Measurements from ENCODE around the gene FFAR1.

The FFAR1 gene

DNA sequence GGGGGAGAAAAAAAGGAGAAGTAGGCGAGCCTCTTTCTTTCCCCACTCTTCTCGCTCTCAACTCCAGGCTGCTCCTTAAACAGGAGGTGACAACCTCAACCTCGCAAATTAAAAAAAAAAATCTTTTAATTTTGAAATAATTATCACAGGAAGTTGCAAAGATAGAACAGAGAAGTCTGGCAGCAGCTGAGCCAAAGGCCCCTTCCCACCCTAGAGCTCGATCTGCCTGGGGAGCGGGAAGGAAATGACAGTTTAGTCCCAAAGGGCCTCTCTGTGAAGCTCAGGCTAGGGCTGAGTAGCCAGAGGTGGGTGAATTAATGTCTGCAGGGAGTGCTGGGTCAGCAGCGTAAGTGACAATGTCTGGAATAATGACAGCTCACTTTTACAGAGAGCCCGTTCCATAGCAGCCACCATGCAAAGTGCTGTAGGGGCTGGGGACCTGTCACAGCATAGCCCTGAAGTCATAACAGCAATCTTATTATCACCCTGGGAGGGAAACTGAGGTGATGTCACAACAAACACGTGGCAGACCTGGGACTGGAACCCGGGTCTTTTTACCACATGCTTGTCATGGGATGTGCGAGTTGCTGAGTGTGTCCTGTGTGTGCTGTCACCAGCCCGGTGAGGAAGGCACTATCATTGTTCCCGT, 27.5 kb upstream of the FFAR1 start:
- no peak overlapping the region for H3K4me3 ChIP-seq (ENCODE audit: low read depth, low read length)
- POLR2A ChIA-PET = no interaction called here
- TF ChIP-seq, protein P1, sequence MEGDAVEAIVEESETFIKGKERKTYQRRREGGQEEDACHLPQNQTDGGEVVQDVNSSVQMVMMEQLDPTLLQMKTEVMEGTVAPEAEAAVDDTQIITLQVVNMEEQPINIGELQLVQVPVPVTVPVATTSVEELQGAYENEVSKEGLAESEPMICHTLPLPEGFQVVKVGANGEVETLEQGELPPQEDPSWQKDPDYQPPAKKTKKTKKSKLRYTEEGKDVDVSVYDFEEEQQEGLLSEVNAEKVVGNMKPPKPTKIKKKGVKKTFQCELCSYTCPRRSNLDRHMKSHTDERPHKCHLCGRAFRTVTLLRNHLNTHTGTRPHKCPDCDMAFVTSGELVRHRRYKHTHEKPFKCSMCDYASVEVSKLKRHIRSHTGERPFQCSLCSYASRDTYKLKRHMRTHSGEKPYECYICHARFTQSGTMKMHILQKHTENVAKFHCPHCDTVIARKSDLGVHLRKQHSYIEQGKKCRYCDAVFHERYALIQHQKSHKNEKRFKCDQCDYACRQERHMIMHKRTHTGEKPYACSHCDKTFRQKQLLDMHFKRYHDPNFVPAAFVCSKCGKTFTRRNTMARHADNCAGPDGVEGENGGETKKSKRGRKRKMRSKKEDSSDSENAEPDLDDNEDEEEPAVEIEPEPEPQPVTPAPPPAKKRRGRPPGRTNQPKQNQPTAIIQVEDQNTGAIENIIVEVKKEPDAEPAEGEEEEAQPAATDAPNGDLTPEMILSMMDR (IDR thresholded peaks at IDR 0.05; ENCODE audit: insufficient read depth, low read length, missing control alignments) = no peak
- no peak for DNase-seq (ENCODE audit: low read depth, low spot score)
- CTCF ChIA-PET = no interaction called here

GRCh38 chr19:35321291-35321690, 26.4 kb upstream of the FFAR1 start:
- POLR2A ChIA-PET = no interaction called here
- TF ChIP-seq, protein P1 (IDR thresholded peaks at IDR 0.05; ENCODE audit: insufficient read depth, low read length, missing control alignments) = no peak
- H3K4me3 ChIP-seq (ENCODE audit: low read depth, low read length) = no peak overlapping the region
- no peak for DNase-seq (ENCODE audit: low read depth, low spot score)
- CTCF ChIA-PET = no interaction called here

DNA sequence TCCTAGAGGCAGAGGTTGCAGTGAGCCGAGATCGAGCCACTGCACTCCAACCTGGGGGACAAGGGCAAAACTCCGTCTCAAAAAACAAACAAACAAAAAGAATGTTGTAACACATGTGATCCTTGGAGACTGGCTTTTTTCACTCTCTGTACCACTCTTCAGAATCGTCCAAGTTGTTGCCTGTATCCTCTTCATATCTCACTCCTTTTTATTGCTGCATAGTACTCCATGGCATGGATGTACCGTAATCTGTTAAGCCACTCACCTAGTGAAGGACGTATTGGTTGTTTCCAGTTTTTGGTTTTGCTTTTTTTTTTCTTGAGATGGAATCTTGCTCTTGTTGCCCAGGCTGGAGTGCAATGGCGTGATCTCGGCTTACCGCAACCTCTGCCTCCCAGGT, 25.7 kb upstream of the FFAR1 start:
- TF ChIP-seq, protein P1 (IDR thresholded peaks at IDR 0.05; ENCODE audit: insufficient read depth, low read length, missing control alignments) = no peak
- ChIA-PET POLR2A (no interaction called here), CTCF (no interaction called here)
- no peak for DNase-seq (ENCODE audit: low read depth, low spot score)
- H3K4me3 ChIP-seq (ENCODE audit: low read depth, low read length) = no peak overlapping the region

DNA sequence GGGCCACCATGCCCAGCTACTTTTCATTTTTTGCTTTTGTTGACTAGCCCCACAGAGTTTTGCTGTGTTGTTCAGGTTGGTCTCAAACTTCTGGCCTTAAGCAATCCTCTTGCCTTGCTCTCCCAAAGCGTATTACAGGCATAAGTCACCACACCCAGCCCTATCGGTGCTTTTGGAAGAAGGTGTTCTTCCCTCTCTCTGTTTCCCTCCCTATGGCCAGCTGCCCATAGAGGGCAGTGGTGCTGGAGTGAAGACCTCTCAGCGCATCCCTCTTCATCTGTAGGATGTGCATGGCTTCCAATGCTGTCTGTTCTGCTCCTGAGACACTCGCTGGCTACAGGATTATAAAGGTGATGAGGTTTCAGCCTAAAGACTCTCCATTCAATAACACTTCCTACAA, 20.1 kb upstream of the FFAR1 start:
- POLR2A ChIA-PET = no interaction called here
- H3K4me3 ChIP-seq (ENCODE audit: low read depth, low read length) = no peak overlapping the region
- TF ChIP-seq, protein P1 (IDR thresholded peaks at IDR 0.05; ENCODE audit: insufficient read depth, low read length, missing control alignments) = no peak
- CTCF ChIA-PET = interaction anchor here (1.0 kb wide), 1 partner anchor 30 kb away, joined by 3 read pairs; no protein-coding TSS in a partner anchor
- no peak for DNase-seq (ENCODE audit: low read depth, low spot score)

DNA sequence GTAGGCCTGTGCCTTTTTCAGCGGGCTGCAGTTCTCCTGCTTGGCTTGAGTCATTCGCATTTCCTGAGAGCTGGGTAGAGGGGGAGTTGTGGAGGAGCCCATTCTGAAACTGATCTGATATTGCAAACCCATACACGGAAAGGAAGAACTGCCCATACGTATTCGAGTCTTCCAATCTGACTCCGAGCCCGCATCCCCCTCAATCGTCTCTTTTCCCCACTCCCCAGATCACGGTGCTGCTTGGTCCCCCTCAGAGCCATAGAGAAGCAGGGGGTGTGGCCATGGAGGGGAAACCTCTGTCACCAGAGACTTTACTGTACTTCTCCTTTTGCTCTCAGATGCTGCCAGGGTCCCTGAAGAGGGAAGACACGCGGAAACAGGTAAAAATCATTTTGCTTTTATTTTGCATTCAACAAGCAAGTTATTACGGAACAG, 18.8 kb upstream of the FFAR1 start, which contains the start of gene CD22:
CD22 (plus strand) TSS at position 337 of the 435 bp plus-strand sequence. CDS start 2,854 bp downstream, outside the sequence.
- POLR2A ChIA-PET = no interaction called here
- H3K4me3 ChIP-seq (ENCODE audit: low read depth, low read length) = no peak within 1 kb of the TSS
- CTCF ChIA-PET = no interaction called here
- TF ChIP-seq, protein P1 (IDR thresholded peaks at IDR 0.05; ENCODE audit: insufficient read depth, low read length, missing control alignments) = no peak
- DNase-seq (ENCODE audit: low read depth, low spot score) = no peak

- ChIA-PET CTCF (no interaction called here), POLR2A (no interaction called here)
- no peak for DNase-seq (ENCODE audit: low read depth, low spot score)
- H3K4me3 ChIP-seq (ENCODE audit: low read depth, low read length) = no peak overlapping the region
- TF ChIP-seq, protein P1 (IDR thresholded peaks at IDR 0.05; ENCODE audit: insufficient read depth, low read length, missing control alignments) = no peak
Measured at GRCh38 chr19:35329323-35329722, 18.4 kb upstream of the FFAR1 start.
